ENCODE measurements around the gene PNPLA3.

Gene PNPLA3

GRCh38 chr22:43923631-43924464 lies at the start of gene PNPLA3:
TSS of gene PNPLA3 (plus strand) at chr22:43923805. CDS start at chr22:43923912, 107 bp downstream.
- peak; percentile 14 to 94 (median 83) for DNase-seq

- no peak for DNase-seq
Observed at GRCh38 chr22:43876866-43877509, 46.6 kb upstream of the PNPLA3 start.

GRCh38 chr22:43878079-43878795 lies 45.4 kb upstream of the PNPLA3 start:
- no peak for DNase-seq

GRCh38 chr22:43878831-43879550 lies 44.6 kb upstream of the PNPLA3 start:
- no peak for DNase-seq

- DNase-seq: no peak
Observed at GRCh38 chr22:43879901-43880540, 43.6 kb upstream of the PNPLA3 start.

GRCh38 chr22:43880541-43880991 lies 43.0 kb upstream of the PNPLA3 start:
- DNase-seq: no peak

GRCh38 chr22:43881091-43882061 lies 42.2 kb upstream of the PNPLA3 start:
- DNase-seq: no peak

- DNase-seq: no peak
Observed at GRCh38 chr22:43882122-43882767, 41.4 kb upstream of the PNPLA3 start.

GRCh38 chr22:43883012-43883661 lies 40.5 kb upstream of the PNPLA3 start:
- peak in 9 of 58 donors; percentile 5 to 37 (median 22) for DNase-seq

GRCh38 chr22:43883719-43884415 lies 39.7 kb upstream of the PNPLA3 start:
- no peak for DNase-seq

GRCh38 chr22:43884600-43885318 lies 38.8 kb upstream of the PNPLA3 start:
- DNase-seq: peak in 22 of 58 donors; percentile 8 to 65 (median 26)

- no peak for DNase-seq
Observed at GRCh38 chr22:43885319-43885671, 38.3 kb upstream of the PNPLA3 start.

- DNase-seq: no peak
Observed at GRCh38 chr22:43885786-43886185, 37.8 kb upstream of the PNPLA3 start.

GRCh38 chr22:43886231-43886630 lies 37.4 kb upstream of the PNPLA3 start:
- DNase-seq: no peak

GRCh38 chr22:43887391-43887790 lies 36.2 kb upstream of the PNPLA3 start:
- DNase-seq: no peak

- no peak for DNase-seq
Observed at GRCh38 chr22:43888740-43889139, 34.9 kb upstream of the PNPLA3 start.

GRCh38 chr22:43889201-43889859 lies 34.3 kb upstream of the PNPLA3 start:
- no peak for DNase-seq
